Fibroblast of skin of scalp (primary cell): ENCODE results near the gene SSBP4.
"Not testable (repeated sequence)": the region's sequence is repeated elsewhere in the genome, so short reads cannot be mapped to it uniquely, and the experiment has no call there.

Source experiments
- DNase-seq: peaks from one replicate; pipeline ENCODE4 v3.0.0-alpha.2; 2013

Gene SSBP4

DNA sequence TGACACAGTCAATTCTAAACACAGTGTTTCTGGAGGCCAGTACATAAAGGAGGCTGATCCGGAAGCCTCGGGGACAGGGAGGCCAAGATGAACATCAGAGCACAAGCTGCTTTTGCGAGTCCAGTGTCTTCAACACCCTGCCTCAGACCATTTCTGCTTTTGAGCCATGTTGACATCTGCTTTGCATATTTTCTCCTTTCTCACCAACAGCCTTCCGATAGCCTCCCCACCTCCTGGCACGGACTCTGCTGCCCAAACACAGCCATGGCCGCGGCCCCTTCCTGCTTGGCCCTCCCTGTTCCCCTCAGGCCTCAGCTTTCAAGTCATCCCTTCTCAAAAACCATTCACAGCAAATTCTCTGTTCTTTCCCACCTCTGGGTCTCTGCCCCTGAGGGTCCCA, 25.4 kb upstream of the SSBP4 start:
- no peak for DNase-seq

DNA sequence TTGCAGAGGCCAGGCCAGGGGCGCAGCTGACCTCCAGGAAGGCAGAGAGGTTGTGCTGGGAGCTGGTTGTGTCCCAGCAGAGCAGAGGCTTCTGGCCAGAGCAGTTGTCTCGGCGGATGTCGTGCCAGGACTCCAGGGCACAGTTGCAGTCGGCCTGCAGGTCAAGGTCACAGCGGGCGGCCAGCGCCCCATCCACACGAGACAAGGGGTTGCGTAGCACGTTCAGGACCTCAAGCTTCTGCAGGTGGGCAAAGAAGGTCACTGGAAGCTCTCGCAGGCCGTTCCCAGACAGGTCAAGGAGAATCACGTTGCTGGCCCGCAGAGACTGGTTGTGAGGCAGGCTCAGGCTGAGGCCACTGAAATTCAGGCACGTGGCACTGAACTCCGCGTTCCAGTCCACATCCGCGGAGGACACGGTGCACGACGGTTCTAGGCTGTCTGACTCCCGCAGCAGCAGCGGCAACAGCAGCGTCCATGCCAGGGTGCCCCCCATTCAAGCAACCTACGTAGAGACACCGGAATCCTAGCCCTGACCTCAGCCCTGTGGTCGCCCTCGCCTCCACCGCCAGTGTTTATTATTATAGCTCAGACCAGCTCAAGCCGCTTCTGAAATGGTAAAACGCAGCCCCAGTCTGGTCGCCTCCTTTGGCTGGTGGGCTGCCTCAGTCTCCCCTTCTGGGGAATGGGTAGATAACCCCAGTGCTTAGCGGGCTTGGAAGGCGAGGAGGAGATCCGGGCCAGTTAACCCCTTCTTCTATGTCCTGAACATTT, 22.5 kb upstream of the SSBP4 start:
- DNase-seq: no peak

GRCh38 chr19:18397242-18398202, 21.7 kb upstream of the SSBP4 start, which contains the start of gene LRRC25:
Gene LRRC25 (minus strand): TSS chr19:18397622. CDS start chr19:18396963, 659 bp downstream.
- DNase-seq: no peak

DNA sequence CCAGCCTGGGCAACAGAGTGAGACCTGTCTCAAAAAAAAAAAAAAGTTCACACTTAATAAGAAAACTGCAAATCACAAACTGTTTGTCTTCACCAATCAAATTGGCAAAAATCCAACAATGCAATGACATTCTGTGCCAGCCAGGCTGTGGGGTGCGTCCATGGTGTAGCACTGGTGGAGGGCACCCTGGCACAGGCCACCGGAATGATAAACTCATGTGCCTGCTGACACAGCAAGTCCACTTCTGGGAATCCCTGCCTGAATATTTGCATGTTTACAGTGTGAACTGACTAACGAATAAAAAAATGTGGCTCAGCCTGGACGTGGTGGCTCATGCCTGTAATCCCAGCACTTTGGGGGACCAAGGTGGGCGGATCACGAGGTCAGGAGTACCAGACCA, 20.2 kb upstream of the SSBP4 start:
- DNase-seq: peak; percentile 50

DNA sequence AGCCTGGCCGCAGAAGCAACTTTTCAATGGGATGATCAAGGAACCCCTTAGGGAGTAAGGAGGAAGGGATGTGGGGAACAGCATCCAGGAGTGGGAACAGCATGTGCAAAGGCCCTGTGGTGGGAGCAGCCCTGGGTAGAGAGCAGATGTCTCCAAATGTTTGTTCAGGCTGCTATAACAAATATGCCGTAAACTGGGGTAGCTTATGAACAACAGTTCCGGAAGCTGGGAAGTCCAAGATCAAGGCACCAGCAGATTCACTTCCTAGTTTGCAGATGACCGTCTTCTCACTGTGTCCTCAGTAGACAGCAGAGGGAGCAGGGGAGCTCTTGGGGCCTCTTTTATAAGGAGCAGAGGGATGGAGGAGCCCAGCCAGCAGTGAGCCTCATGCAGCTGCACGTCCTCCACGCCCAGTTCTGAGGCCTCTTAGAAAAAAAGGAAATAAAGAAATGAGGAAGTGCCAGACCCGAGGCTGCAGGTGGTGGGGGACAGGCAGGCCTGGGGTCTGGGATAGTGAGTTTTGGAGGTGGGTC, 17.6 kb upstream of the SSBP4 start:
- DNase-seq: peak; percentile 76

DNA sequence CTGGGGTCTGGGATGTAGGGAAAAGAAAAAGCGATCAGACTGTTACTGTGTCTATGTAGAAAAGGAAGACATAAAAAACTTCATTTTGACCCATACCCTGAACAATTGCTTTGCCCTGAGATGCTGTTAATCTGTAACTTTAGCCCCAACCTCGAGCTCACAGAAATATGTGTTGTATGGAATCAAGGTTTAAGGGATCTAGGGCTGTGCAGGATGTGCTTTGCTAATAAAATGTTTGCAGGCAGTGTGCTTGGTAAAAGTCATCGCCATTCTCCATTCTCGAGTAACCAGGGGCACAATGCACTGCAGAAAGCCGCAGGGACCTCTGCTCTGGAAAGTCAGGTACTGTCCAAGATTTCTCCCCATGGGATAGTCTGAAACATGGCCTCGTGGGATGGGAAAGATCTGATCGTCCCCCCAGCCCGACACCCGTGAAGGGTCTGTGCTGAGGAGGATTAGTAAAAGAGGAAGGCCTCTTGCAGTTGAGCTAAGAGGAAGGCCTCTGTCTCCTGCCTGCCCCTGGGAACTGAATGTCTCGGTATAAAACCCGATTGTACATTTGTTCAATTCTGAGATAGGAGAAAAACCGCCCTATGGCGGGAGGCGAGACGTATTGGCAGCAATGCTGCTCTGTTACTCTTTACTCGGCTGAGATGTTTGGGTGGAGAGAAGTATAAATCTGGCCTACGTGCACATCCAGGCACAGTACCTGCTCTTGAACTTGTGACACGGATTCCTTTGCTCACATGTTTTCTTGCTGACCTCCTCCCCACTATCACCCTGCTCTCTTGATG, 16.5 kb upstream of the SSBP4 start:
- DNase-seq: not testable (repeated sequence)

GRCh38 chr19:18405754-18406153, 13.4 kb upstream of the SSBP4 start:
- not testable (repeated sequence) for DNase-seq

DNA sequence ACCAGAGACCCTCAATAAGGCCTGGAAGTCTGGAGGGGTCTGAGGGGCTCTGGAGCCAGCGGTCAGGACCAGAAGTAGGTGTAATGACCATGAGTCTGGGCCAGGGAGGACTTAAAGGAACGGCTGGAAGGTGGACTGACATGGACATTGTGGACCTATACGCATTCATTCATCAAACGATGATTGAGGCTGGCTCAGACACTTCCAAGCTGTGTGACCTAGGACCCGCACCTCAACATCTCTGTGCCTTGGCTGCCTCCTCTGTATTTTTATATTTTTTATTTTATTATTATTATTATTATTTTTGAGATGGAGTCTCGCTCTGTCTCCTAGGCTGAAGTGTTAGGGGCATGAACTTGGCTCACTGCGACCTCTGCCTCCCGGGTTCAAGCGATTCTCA, 12.4 kb upstream of the SSBP4 start:
- DNase-seq: no peak

DNA sequence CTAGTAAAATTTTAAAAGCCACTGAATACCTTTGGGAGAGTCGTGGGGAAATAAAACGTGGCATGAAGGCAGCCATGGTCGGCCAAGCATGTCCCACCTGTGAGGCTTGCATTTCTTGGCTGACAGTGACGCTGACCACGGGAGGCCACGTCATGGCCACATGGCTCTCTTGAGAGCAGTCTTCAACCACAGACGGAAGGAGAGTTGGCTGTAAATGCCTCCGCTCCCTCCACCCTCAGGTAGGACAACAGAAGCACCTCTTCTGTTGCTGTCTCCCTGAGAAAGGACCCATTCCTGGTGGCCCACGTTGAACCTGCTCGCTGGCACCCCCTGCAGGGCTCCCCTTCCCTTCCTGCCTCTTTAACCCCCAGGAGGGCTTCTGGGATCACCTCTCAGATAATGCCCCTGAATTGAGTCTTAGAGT, 11.1 kb upstream of the SSBP4 start:
- DNase-seq: no peak

GRCh38 chr19:18412610-18413239, 6.5 kb upstream of the SSBP4 start:
- no peak for DNase-seq

DNA sequence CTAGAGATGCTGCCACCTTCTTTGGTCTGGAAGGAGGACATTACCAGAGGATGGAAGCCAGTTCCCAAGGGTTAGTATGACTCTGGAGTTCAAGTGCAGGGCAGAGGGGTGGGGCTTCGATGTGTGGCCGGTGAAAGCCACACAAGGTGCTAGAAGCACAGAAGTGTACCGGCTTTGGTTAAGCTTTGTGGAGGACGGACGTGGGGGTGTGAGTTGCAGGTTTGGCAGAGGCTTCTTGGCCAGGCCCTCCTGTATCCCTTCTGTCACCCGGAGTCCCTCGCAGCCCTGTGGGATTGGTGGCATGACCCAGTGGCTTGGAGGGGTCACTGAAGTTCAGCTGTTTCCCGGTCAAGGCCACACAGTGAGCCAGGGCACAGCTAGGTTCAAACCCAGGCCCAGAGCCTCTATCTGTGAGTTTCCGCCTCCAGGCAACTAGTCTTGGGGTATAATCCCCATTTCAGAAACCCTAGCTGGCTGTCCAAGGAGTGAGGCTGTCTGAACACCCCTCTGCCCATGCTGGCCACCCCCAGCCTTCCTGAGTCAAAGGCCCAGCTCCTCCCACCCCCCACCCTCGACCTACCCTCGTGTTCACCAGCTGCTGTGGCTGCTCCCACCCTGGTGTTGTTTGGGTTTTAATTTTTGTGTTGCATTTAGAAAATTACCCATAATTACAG, 4.6 kb upstream of the SSBP4 start:
- no peak for DNase-seq

- peak; percentile 86 for DNase-seq
Observed at GRCh38 chr19:18415178-18415867, 3.9 kb upstream of the SSBP4 start.

DNA sequence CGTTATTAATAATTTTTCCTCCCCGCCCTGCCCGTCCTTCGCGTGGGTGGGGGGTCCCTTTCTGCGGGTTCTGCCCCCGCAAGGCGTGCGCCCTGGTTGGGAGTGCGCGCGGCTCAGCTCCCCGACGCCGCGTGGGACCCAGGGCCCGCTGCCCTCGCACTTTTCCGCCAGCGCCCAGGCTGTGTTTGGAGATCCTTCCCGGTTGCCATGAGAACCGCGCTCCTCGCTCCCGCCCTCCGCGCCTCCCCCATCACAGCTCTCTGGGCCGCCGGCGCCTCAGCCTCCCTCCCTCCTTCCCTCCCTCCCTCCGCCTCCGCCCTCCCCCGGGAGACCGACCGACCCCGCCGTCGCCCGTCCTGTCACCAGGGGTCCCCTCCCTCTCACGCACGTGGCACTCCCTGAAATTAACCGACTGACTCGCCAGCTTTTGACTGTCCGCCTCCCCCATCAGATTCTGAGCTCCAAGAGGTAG, 2.4 kb upstream of the SSBP4 start:
- DNase-seq: peak; percentile 93

DNA sequence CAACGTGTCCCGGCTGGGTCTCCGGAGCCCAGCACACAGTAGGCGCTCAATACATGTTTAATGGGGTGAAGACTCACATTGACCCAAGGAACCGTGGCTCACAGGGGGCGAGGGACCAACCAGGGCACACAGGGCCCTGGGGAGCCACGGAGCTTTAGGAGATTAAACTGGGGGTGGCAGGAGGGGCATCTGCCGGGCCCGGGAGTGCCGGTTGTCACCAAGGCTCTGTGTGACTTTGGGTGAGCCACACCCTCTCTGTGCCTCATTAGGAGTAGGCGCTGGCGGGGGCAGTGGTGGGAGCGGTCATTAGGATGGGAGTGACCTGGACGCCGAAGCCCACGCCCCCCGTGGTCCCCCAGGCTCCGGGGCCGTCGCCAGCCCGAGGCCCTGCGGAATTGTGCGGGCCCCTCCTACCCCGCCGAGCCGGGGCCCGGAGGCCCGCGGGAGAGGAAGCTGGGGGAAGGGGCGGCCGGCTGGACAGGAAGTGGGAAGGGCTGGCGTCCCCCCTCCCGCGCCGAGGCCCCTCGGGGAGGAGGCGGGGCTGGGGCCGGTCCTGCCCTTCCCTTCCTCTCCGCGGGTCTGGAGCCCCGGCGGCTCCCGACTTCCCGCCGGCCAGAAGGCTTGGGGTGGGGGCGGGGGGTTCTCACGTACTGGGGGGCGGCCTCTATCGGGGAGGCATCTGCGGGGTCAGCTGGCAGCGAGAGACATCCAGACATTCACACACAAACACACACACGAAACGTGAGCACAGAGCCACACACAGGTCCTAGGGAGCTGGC, 1.8 kb upstream of the SSBP4 start:
- DNase-seq: peak; percentile 94

DNA sequence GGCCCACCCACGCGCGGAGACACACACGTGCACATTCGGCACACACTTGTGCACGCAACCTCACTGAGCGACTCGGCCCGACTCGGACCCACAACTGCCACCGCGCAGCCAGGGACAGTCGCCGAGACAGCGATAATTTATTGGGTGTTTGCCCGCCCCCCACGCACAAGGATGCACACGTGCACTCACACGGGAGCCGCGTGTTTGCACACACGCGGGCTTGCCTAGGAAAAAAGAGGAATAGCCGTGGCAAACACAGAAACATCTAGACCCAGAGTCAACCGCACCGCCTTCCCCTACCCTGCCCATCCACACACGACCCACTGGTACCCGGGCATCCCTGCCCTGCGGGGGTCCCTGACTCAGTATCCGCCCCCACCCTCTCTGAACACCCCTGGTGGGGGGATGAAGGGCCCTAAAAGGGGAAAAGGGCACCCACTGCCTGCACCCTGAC, 1.1 kb upstream of the SSBP4 start:
- no peak for DNase-seq

DNA sequence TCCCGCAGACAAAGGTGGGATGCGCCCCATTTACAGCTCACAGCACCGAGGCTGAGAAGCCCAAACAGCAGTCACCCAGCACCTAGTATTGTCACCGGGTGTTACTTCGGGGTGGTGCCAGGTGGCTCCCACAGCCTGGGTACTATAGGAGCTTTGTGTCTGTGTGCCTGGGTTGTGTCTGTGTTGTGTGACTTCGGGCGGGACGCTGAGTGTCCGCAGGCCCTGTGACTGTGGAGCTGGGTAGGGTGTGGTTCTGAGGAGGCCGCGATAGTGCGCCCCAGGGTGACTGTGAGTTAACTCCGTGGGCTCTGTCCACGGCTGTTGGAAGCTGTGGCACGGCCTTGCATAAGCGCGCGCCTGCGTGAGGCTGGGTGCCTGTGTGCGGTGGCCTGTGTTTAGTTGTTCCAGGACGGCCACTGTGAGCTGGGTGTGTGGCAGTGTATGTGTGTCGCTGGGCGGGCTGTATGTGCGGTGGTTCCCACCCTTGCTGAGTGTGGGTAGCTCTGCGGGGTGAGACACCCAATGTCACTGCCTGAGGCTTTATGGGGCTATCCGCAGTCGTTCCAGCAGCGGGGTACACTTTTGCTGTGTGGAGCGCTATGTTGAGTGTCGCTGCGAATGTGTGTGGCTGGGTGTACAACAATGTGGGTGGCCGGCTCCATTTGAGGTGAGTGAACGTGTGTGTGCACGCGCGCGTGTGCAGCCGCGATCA, 559 bp upstream of the SSBP4 start:
- DNase-seq: no peak

- DNase-seq: no peak
Observed at GRCh38 chr19:18419699-18420460, 682 bp downstream of the SSBP4 start.

DNA sequence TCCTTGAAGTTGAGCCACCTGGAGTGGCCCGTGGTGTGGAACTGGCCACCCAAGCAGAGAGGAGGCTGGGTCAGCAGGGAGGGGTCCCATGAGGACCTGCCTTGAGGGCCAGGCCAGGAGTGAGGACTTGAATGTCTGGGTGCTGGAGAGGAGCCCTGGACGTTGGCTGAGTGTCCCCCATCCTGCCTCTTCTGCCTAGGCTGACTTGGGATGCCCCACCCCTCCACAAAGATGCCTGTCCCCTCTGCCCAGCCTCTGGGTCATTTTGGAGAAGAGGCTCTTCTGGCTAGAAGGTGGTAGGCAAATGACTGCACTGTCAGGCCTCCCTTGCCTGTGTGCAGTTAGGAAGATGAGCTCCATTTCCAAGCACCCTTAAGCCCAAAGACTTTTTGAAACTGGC, 1.7 kb downstream of the SSBP4 start:
- DNase-seq: no peak
